Placental epithelial cell (primary cell): ENCODE data around the gene OR8K5. TPM values are rescaled to one million over a fixed set of nuclear protein-coding genes. Genes with fewer than 3 reads are reported as not detected.

Source experiments
- total RNA-seq: library from RNA; depleted of rRNA; stranded (reverse); fragments of >200 nt; gene quantifications from 2 replicates; pipeline ENCODE4 v1.2.3, GENCODE V29; 2012

Gene OR8K5, protein sequence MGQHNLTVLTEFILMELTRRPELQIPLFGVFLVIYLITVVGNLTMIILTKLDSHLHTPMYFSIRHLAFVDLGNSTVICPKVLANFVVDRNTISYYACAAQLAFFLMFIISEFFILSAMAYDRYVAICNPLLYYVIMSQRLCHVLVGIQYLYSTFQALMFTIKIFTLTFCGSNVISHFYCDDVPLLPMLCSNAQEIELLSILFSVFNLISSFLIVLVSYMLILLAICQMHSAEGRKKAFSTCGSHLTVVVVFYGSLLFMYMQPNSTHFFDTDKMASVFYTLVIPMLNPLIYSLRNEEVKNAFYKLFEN
- total RNA-seq: not detected in 2 replicates

DNA sequence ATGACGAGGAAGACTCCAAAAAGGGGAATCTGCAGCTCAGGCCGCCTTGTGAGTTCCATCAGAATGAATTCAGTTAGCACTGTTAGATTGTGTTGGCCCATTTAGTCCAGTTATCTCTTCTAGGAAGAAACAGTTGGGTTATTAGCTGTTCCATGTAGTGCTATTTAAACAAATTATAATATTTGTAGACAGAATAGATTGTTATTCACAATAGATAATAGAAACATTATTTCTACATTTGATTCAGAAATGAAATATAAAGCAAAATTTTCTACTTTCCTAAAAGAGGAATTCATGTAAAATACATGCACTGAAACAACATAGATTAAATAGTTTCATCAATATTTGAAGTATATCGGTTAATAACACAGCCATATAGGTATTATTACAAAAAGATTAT, at the start of gene OR8K5:
OR8K5 (minus strand) TSS at position 101 of the 400 bp plus-strand sequence; CDS start at position 101, 0 bp downstream.

DNA sequence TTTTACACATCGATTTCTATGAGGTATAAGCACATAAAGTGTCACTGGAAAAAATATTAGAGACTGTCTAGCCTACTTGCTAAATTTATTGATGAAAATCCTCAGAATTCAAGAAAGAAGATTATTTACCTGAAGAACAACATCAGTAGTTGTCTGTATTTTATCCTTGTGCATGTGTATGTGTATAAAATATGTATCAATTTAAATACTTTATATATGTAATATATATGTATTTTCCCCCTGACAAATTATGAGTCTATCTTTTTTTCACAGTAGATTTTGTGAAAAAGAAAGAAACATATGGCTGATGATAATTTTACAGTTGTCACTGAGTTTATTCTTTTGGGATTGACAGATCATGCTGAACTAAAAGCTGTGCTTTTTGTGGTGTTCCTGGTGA, 16.2 kb upstream of the OR8K5 start, which contains the start of gene OR5J2:
OR5J2 (plus strand) TSS at position 301 of the 400 bp plus-strand sequence; CDS start at position 301, 0 bp downstream.

DNA sequence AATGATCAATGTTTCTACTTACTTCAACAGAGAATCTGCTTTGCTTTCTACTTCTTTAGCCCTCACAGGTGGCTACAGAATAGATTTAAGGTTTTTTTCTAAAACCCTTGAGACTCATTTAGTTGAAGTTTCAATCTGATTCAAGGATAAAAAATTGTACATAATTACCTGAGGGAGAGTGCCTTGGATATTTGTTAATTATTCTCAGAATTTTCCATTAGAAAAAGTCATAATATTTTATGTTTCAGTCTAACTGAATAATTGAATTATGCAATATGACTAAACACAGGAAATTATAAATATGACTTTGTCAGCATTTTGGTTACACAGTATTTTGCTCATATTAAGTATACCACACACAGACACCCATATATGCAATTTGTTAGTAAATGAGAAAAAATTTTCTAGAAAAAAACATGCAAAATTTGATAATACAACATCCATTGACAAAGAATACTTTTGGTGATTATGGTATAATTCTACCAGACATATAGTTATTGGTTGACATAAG, 19.9 kb downstream of the OR8K5 start, which contains the start of gene OR8J3:
OR8J3 (minus strand) TSS at position 51 of the 511 bp plus-strand sequence. CDS start 2,483 bp downstream, outside the sequence.

GRCh38 chr11:56122073-56122472, 38.0 kb downstream of the OR8K5 start, which contains the start of gene OR8H3:
TSS of gene OR8H3 (plus strand) at chr11:56122373. CDS start at chr11:56122373, 0 bp downstream.

Other genes with a start within 250 kb of the OR8K5 start
- gene OR5W2, start 245.7 kb downstream of the OR8K5 start, total RNA-seq: not detected in 2 replicates
- not detected in 2 replicates for gene OR5I1, start 223.9 kb downstream of the OR8K5 start, total RNA-seq
- not detected in 2 replicates for gene OR10AG1, start 190.4 kb downstream of the OR8K5 start, total RNA-seq
- not detected in 2 replicates for gene OR5F1, start 165.7 kb downstream of the OR8K5 start, total RNA-seq
- gene OR5AS1, start 132.7 kb downstream of the OR8K5 start, total RNA-seq: not detected in 2 replicates
- gene OR8I2, start 67.0 kb downstream of the OR8K5 start, total RNA-seq: not detected in 2 replicates
- not detected in 2 replicates for gene OR8H2, start 56.6 kb downstream of the OR8K5 start, total RNA-seq
- not detected in 2 replicates for gene OR8H3, start 37.9 kb downstream of the OR8K5 start, total RNA-seq
- gene OR8J3, start 20.1 kb downstream of the OR8K5 start, total RNA-seq: not detected in 2 replicates
- gene OR5J2, start 16.3 kb upstream of the OR8K5 start, total RNA-seq: not detected in 2 replicates
- not detected in 2 replicates for gene OR5T2, start 73.9 kb upstream of the OR8K5 start, total RNA-seq
- not detected in 2 replicates for gene OR5T3, start 91.9 kb upstream of the OR8K5 start, total RNA-seq
- gene OR5T1, start 113.8 kb upstream of the OR8K5 start, total RNA-seq: not detected in 2 replicates
- not detected in 2 replicates for gene OR8H1, start 131.9 kb upstream of the OR8K5 start, total RNA-seq
- not detected in 2 replicates for gene OR8K3, start 154.8 kb upstream of the OR8K5 start, total RNA-seq
- not detected in 2 replicates for gene OR8K1, start 185.7 kb upstream of the OR8K5 start, total RNA-seq
- gene OR8J1, start 194.0 kb upstream of the OR8K5 start, total RNA-seq: not detected in 2 replicates
- not detected in 2 replicates for gene OR8U1, start 215.3 kb upstream of the OR8K5 start, total RNA-seq